ENCODE measurements around the gene RALBP1. TPM values are rescaled to one million over a fixed set of nuclear protein-coding genes. Genes with fewer than 3 reads are reported as not detected.

RALBP1 gene
- total RNA-seq, 2 donors from 2014 or later = 22.1 to 29.6 TPM

- H3K9me3 ChIP-seq = no peaks in the 10 kb centered on the region
- intact Hi-C loops (cut with DNase I) = no loop called here
- no peak for TF ChIP-seq POLR2A (IDR thresholded peaks at IDR 0.05)
- no peak for TF ChIP-seq CTCF (IDR thresholded peaks at IDR 0.05)
- no peaks in the 10 kb centered on the region for H3K27me3 ChIP-seq
- no peak for DNase-seq
- H3K4me3 ChIP-seq = no peak overlapping the region
- WGBS, 2 donors = 87 to 88% methylated on average over 7 of the region's 7 CpGs
- H3K36me3 ChIP-seq (replicated peaks in 1 of 2; ENCODE audit: insufficient read depth in 1 of 2, low read depth in 2 of 2) = peaks cover under 1 to 24% of the 10 kb centered on the region in 2 donors
- no peak overlapping the region for H3K27ac ChIP-seq
- H3K4me1 ChIP-seq = no peaks in the 10 kb centered on the region
- ATAC-seq = no peak
Observed at GRCh38 chr18:9547782-9548181, 72.5 kb downstream of the RALBP1 start.

- TF ChIP-seq POLR2A (IDR thresholded peaks at IDR 0.05) = no peak
- peak in 4 of 7 experiments; percentile 18 to 37 (median 26) for TF ChIP-seq CTCF (IDR thresholded peaks at IDR 0.05)
- intact Hi-C loops (cut with DNase I) = no loop called here
Observed at GRCh38 chr18:9549405-9549804, 74.1 kb downstream of the RALBP1 start.

GRCh38 chr18:9550429-9550828 lies 75.1 kb downstream of the RALBP1 start:
- H3K36me3 ChIP-seq (replicated peaks in 1 of 2; ENCODE audit: insufficient read depth in 1 of 2, low read depth in 2 of 2) = peaks cover 8 to 29% of the 10 kb centered on the region in 2 donors
- H3K27ac ChIP-seq = no peak overlapping the region
- intact Hi-C loops (cut with DNase I) = no loop called here
- H3K4me1 ChIP-seq = no peaks in the 10 kb centered on the region
- ATAC-seq (no peak), DNase-seq (no peak)
- 84 to 86% methylated on average over 4 of the region's 4 CpGs for WGBS, 2 donors
- no peaks in the 10 kb centered on the region for H3K9me3 ChIP-seq
- TF ChIP-seq CTCF (IDR thresholded peaks at IDR 0.05) (no peak), POLR2A (IDR thresholded peaks at IDR 0.05) (no peak)
- H3K27me3 ChIP-seq = no peaks in the 10 kb centered on the region
- H3K4me3 ChIP-seq = no peak overlapping the region

More at GRCh38 chr18:9549405-9549804, 74.1 kb downstream of the RALBP1 start:
- Histone ChIP-seq H3K27me3 (no peaks in the 10 kb centered on the region), H3K36me3 (replicated peaks in 1 of 2; ENCODE audit: insufficient read depth in 1 of 2, low read depth in 2 of 2) (peaks cover 8 to 29% of the 10 kb centered on the region in 2 donors), H3K27ac (no peak overlapping the region), H3K9me3 (no peaks in the 10 kb centered on the region), H3K4me3 (no peak overlapping the region), H3K4me1 (no peaks in the 10 kb centered on the region)
- DNase-seq (peak in 1 of 4 donors; percentile 40), ATAC-seq (no peak)
- 72 to 73% methylated on average over 7 of the region's 7 CpGs for WGBS, 2 donors

DNA sequence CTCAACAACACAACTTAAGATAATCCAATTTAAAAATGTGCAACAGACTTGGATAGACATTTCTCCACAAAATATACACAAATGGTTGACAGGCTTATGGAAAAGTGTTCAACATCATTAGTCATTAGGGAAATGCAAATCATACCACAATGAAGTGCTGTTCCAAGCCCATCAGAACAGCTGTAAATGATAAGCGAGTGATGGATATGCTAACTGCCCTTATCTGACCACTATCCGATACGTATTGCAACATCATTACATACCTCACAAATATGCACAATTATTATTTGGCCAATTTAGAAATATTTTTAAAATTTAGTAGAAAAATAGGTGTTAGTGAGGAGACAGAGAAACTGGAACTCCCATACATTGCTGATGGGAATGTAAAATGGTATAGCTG lies 76.9 kb downstream of the RALBP1 start:
- Histone ChIP-seq H3K27ac (no peak overlapping the region), H3K4me3 (no peak overlapping the region), H3K36me3 (replicated peaks in 1 of 2; ENCODE audit: insufficient read depth in 1 of 2, low read depth in 2 of 2) (peaks cover 18 to 27% of the 10 kb centered on the region in 2 donors), H3K9me3 (no peaks in the 10 kb centered on the region), H3K27me3 (no peaks in the 10 kb centered on the region), H3K4me1 (no peaks in the 10 kb centered on the region)
- no peak for ATAC-seq
- intact Hi-C loops (cut with DNase I) = no loop called here
- no peak for TF ChIP-seq CTCF (IDR thresholded peaks at IDR 0.05)
- TF ChIP-seq POLR2A (IDR thresholded peaks at IDR 0.05) = no peak
- 89 to 90% methylated on average over 3 of the region's 3 CpGs for WGBS, 2 donors
- DNase-seq = no peak

- no peak for DNase-seq
- Histone ChIP-seq H3K36me3 (replicated peaks in 1 of 2; ENCODE audit: insufficient read depth in 1 of 2, low read depth in 2 of 2) (peaks cover 19 to 31% of the 10 kb centered on the region in 2 donors), H3K27me3 (no peaks in the 10 kb centered on the region), H3K27ac (no peak overlapping the region), H3K9me3 (no peaks in the 10 kb centered on the region), H3K4me3 (no peak overlapping the region), H3K4me1 (no peaks in the 10 kb centered on the region)
- intact Hi-C loops (cut with DNase I) = no loop called here
- 89 to 91% methylated on average over 4 of the region's 4 CpGs for WGBS, 2 donors
- TF ChIP-seq POLR2A (IDR thresholded peaks at IDR 0.05) (no peak), CTCF (IDR thresholded peaks at IDR 0.05) (no peak)
- no peak for ATAC-seq
Observed at GRCh38 chr18:9552616-9553015, 77.3 kb downstream of the RALBP1 start.

Data from body of pancreas (tissue), 4 donors.